Endothelial cell of umbilical vein (primary cell): ENCODE results near the gene FAM47C.
A peak's percentile ranks its signal among the peaks of the same experiment; 100 is the strongest.
"Not testable (repeated sequence)": the region's sequence is repeated elsewhere in the genome, so short reads cannot be mapped to it uniquely, and the experiment has no call there.

Experiments used
- EZH2 ChIP-seq: IDR thresholded peaks from 2 replicates; pipeline ENCODE4 v1.6.1; 2012; ENCODE audit warnings: borderline replicate concordance, low read depth, mild to moderate bottlenecking, moderate library complexity, low read length, inconsistent platforms; ENCODE audit not compliant: severe bottlenecking
- POLR2A ChIP-seq: IDR thresholded peaks from 2 replicates; pipeline ENCODE4 v1.6.1; 2012; ENCODE audit warnings: low read depth, mild to moderate bottlenecking, control low read depth, low read length
- POLR2AphosphoS5 ChIP-seq: IDR thresholded peaks from 2 replicates; pipeline ENCODE4 v1.6.1; 2012; ENCODE audit warnings: low read depth, mild to moderate bottlenecking, control low read depth, low read length, moderate library complexity; ENCODE audit not compliant: insufficient read depth
- TF ChIP-seq, protein P1 (sequence below), 2 donors: IDR thresholded peaks; 1 replicate in 1 of 2; 2 replicates in 1 of 2; pipeline ENCODE4 v1.5.1; 2011; ENCODE audit warnings: low read length in 2 of 2, mild to moderate bottlenecking in 2 of 2, moderate library complexity in 2 of 2, control low read depth in 1 of 2, inconsistent platforms in 1 of 2, low read depth in 1 of 2; ENCODE audit not compliant: insufficient read depth in 1 of 2; ENCODE audit errors: extremely low read depth in 1 of 2

- not testable (repeated sequence) for TF ChIP-seq EZH2, POLR2A, POLR2AphosphoS5
- TF ChIP-seq, protein P1, sequence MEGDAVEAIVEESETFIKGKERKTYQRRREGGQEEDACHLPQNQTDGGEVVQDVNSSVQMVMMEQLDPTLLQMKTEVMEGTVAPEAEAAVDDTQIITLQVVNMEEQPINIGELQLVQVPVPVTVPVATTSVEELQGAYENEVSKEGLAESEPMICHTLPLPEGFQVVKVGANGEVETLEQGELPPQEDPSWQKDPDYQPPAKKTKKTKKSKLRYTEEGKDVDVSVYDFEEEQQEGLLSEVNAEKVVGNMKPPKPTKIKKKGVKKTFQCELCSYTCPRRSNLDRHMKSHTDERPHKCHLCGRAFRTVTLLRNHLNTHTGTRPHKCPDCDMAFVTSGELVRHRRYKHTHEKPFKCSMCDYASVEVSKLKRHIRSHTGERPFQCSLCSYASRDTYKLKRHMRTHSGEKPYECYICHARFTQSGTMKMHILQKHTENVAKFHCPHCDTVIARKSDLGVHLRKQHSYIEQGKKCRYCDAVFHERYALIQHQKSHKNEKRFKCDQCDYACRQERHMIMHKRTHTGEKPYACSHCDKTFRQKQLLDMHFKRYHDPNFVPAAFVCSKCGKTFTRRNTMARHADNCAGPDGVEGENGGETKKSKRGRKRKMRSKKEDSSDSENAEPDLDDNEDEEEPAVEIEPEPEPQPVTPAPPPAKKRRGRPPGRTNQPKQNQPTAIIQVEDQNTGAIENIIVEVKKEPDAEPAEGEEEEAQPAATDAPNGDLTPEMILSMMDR (IDR thresholded peaks at IDR 0.05; ENCODE audit: extremely low read depth in 1 of 2, insufficient read depth in 1 of 2, low read depth in 1 of 2, low read length in 2 of 2) = peak in 1 of 2 donors; percentile 6
These were observed 22.6 kb upstream of the FAM47C start for GRCh38 chrX:36985416-36986209.
